Measurements from ENCODE around the gene TAOK1.
"Not testable (repeated sequence)": the region's sequence is repeated elsewhere in the genome, so short reads cannot be mapped to it uniquely, and the experiment has no call there.

Gene TAOK1

GRCh38 chr17:29473437-29473836 is 83.3 kb downstream of the TAOK1 start:
- not testable (repeated sequence) for H3K36me3 ChIP-seq (ENCODE audit: control insufficient read depth, insufficient read depth, low read length); H3K9ac ChIP-seq (ENCODE audit: low read length); H3K4me1 ChIP-seq (ENCODE audit: control insufficient read depth, insufficient read depth, low read length); H3K4me3 ChIP-seq (ENCODE audit: low read length); H3K27ac ChIP-seq (ENCODE audit: low read depth, low read length); H3K27me3 ChIP-seq (ENCODE audit: control insufficient read depth, insufficient read depth, low read length)

GRCh38 chr17:29474297-29474696 is 84.1 kb downstream of the TAOK1 start:
- H3K27me3 ChIP-seq (ENCODE audit: control insufficient read depth, insufficient read depth, low read length) = no peaks in the 10 kb centered on the region
- H3K27ac ChIP-seq (ENCODE audit: low read depth, low read length) = no peak overlapping the region
- H3K36me3 ChIP-seq (ENCODE audit: control insufficient read depth, insufficient read depth, low read length) = no peaks in the 10 kb centered on the region
- H3K9ac ChIP-seq (ENCODE audit: low read length) = no peak overlapping the region
- no peak overlapping the region for H3K4me3 ChIP-seq (ENCODE audit: low read length)
- H3K4me1 ChIP-seq (ENCODE audit: control insufficient read depth, insufficient read depth, low read length) = no peaks in the 10 kb centered on the region

GRCh38 chr17:29475891-29476290 is 85.7 kb downstream of the TAOK1 start:
- Histone ChIP-seq H3K36me3 (ENCODE audit: control insufficient read depth, insufficient read depth, low read length) (peaks cover 2% of the 10 kb centered on the region), H3K4me3 (ENCODE audit: low read length) (no peak overlapping the region), H3K4me1 (ENCODE audit: control insufficient read depth, insufficient read depth, low read length) (no peaks in the 10 kb centered on the region), H3K27ac (ENCODE audit: low read depth, low read length) (no peak overlapping the region), H3K27me3 (ENCODE audit: control insufficient read depth, insufficient read depth, low read length) (no peaks in the 10 kb centered on the region), H3K9ac (ENCODE audit: low read length) (no peak overlapping the region)

- not testable (repeated sequence) for H3K36me3 ChIP-seq (ENCODE audit: control insufficient read depth, insufficient read depth, low read length); H3K4me3 ChIP-seq (ENCODE audit: low read length); H3K27ac ChIP-seq (ENCODE audit: low read depth, low read length); H3K27me3 ChIP-seq (ENCODE audit: control insufficient read depth, insufficient read depth, low read length); H3K4me1 ChIP-seq (ENCODE audit: control insufficient read depth, insufficient read depth, low read length); H3K9ac ChIP-seq (ENCODE audit: low read length)
These were observed 90.2 kb downstream of the TAOK1 start for GRCh38 chr17:29480249-29480928.

DNA sequence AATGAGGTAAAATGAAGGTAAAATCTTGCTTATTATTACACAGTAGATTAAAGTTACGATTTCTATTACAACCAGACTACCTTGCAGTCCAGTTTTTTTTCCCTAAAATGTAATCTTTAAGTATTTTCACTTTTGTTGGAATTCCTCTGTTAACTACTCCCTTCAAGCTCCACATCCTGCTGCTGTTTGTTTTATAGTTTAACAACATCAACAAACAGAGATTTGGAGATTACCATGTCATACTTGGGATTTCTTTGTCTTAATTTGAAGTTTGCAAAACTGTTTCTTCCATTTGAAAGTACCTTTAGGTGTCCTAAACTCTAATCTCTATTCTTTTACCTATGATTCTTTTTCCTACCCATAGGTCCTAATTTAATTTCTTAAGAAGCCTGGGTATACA is 93.3 kb downstream of the TAOK1 start:
- no peak overlapping the region for H3K4me3 ChIP-seq (ENCODE audit: low read length)
- H3K9ac ChIP-seq (ENCODE audit: low read length) = no peak overlapping the region
- no peak overlapping the region for H3K27ac ChIP-seq (ENCODE audit: low read depth, low read length)

DNA sequence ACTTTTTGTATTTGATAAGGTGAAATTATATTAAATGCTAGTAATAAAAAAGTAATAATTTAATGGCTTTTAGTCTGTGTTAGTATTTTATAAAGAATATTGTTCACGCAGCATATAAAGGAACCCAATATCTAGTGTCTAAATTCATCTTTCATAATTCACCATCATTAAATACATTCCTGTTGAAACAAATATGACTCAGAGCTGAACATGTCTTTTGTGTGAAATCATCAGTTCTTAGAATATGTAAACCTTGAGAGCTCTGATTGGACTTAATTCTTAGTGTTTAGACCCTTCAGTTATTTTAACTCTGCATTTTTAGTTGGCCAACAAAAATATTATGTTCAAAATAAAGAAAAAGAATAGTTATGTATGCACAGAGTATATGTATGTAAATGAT is 104.8 kb downstream of the TAOK1 start:
- Histone ChIP-seq H3K4me3 (ENCODE audit: low read length) (no peak overlapping the region), H3K36me3 (ENCODE audit: control insufficient read depth, insufficient read depth, low read length) (peaks cover 3% of the 10 kb centered on the region), H3K27me3 (ENCODE audit: control insufficient read depth, insufficient read depth, low read length) (no peaks in the 10 kb centered on the region), H3K27ac (ENCODE audit: low read depth, low read length) (no peak overlapping the region), H3K9ac (ENCODE audit: low read length) (no peak overlapping the region), H3K4me1 (ENCODE audit: control insufficient read depth, insufficient read depth, low read length) (no peaks in the 10 kb centered on the region)

More for the DNA sequence above, 93.3 kb downstream of the TAOK1 start:
- Histone ChIP-seq H3K27me3 (ENCODE audit: control insufficient read depth, insufficient read depth, low read length) (no peaks in the 10 kb centered on the region), H3K36me3 (ENCODE audit: control insufficient read depth, insufficient read depth, low read length) (peaks cover 2% of the 10 kb centered on the region), H3K4me1 (ENCODE audit: control insufficient read depth, insufficient read depth, low read length) (no peaks in the 10 kb centered on the region)

DNA sequence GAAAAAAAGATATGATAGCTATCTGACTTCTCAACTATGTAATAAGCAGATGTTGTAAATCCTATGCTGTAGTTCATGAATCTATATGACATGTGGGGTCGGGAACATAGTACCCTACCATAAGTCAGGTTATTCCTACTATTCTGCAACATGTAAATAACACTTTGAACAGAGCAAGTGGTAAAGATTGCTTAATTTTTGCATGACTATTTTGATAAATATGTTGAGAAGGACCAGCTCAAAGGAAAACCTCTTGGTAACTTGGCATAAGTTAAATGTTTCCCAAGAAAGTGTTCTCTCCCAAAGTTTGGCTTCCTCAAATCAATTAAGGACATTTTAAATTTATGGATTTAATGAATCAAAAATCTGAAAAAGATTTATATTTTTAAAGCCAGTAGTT is 114.5 kb downstream of the TAOK1 start:
- peaks cover 7% of the 10 kb centered on the region for H3K36me3 ChIP-seq (ENCODE audit: control insufficient read depth, insufficient read depth, low read length)
- H3K4me3 ChIP-seq (ENCODE audit: low read length) = no peak overlapping the region
- H3K4me1 ChIP-seq (ENCODE audit: control insufficient read depth, insufficient read depth, low read length) = no peaks in the 10 kb centered on the region
- H3K27me3 ChIP-seq (ENCODE audit: control insufficient read depth, insufficient read depth, low read length) = no peaks in the 10 kb centered on the region
- no peak overlapping the region for H3K9ac ChIP-seq (ENCODE audit: low read length)
- no peak overlapping the region for H3K27ac ChIP-seq (ENCODE audit: low read depth, low read length)

GRCh38 chr17:29505836-29506235 is 115.7 kb downstream of the TAOK1 start:
- Histone ChIP-seq H3K4me3 (ENCODE audit: low read length) (no peak overlapping the region), H3K9ac (ENCODE audit: low read length) (no peak overlapping the region), H3K36me3 (ENCODE audit: control insufficient read depth, insufficient read depth, low read length) (peaks cover 7% of the 10 kb centered on the region), H3K27me3 (ENCODE audit: control insufficient read depth, insufficient read depth, low read length) (no peaks in the 10 kb centered on the region), H3K4me1 (ENCODE audit: control insufficient read depth, insufficient read depth, low read length) (no peaks in the 10 kb centered on the region), H3K27ac (ENCODE audit: low read depth, low read length) (no peak overlapping the region)

- Histone ChIP-seq H3K4me3 (ENCODE audit: low read length) (no peak overlapping the region), H3K9ac (ENCODE audit: low read length) (no peak overlapping the region), H3K27me3 (ENCODE audit: control insufficient read depth, insufficient read depth, low read length) (no peaks in the 10 kb centered on the region), H3K36me3 (ENCODE audit: control insufficient read depth, insufficient read depth, low read length) (peaks cover 4% of the 10 kb centered on the region), H3K27ac (ENCODE audit: low read depth, low read length) (no peak overlapping the region), H3K4me1 (ENCODE audit: control insufficient read depth, insufficient read depth, low read length) (no peaks in the 10 kb centered on the region)
These were observed 120.8 kb downstream of the TAOK1 start for GRCh38 chr17:29510953-29511352.

- Histone ChIP-seq H3K27me3 (ENCODE audit: control insufficient read depth, insufficient read depth, low read length) (no peaks in the 10 kb centered on the region), H3K4me3 (ENCODE audit: low read length) (no peak overlapping the region), H3K36me3 (ENCODE audit: control insufficient read depth, insufficient read depth, low read length) (peaks cover 17% of the 10 kb centered on the region), H3K4me1 (ENCODE audit: control insufficient read depth, insufficient read depth, low read length) (no peaks in the 10 kb centered on the region), H3K9ac (ENCODE audit: low read length) (no peak overlapping the region), H3K27ac (ENCODE audit: low read depth, low read length) (no peak overlapping the region)
These were observed 124.6 kb downstream of the TAOK1 start for GRCh38 chr17:29514792-29515191.

- Histone ChIP-seq H3K36me3 (ENCODE audit: control insufficient read depth, insufficient read depth, low read length) (peaks cover 17% of the 10 kb centered on the region), H3K4me3 (ENCODE audit: low read length) (no peak overlapping the region), H3K27me3 (ENCODE audit: control insufficient read depth, insufficient read depth, low read length) (no peaks in the 10 kb centered on the region), H3K9ac (ENCODE audit: low read length) (no peak overlapping the region), H3K4me1 (ENCODE audit: control insufficient read depth, insufficient read depth, low read length) (no peaks in the 10 kb centered on the region), H3K27ac (ENCODE audit: low read depth, low read length) (no peak overlapping the region)
These were observed 128.2 kb downstream of the TAOK1 start for GRCh38 chr17:29518359-29518758.

- no peak overlapping the region for H3K9ac ChIP-seq (ENCODE audit: low read length)
- no peak overlapping the region for H3K27ac ChIP-seq (ENCODE audit: low read depth, low read length)
- H3K4me3 ChIP-seq (ENCODE audit: low read length) = no peak overlapping the region
- peaks cover 3% of the 10 kb centered on the region for H3K36me3 ChIP-seq (ENCODE audit: control insufficient read depth, insufficient read depth, low read length)
- H3K4me1 ChIP-seq (ENCODE audit: control insufficient read depth, insufficient read depth, low read length) = no peaks in the 10 kb centered on the region
- no peaks in the 10 kb centered on the region for H3K27me3 ChIP-seq (ENCODE audit: control insufficient read depth, insufficient read depth, low read length)
These were observed 134.5 kb downstream of the TAOK1 start for GRCh38 chr17:29524692-29525091.

GRCh38 chr17:29526322-29526721 is 136.2 kb downstream of the TAOK1 start:
- Histone ChIP-seq H3K27me3 (ENCODE audit: control insufficient read depth, insufficient read depth, low read length) (no peaks in the 10 kb centered on the region), H3K36me3 (ENCODE audit: control insufficient read depth, insufficient read depth, low read length) (peaks cover 7% of the 10 kb centered on the region), H3K4me3 (ENCODE audit: low read length) (no peak overlapping the region), H3K4me1 (ENCODE audit: control insufficient read depth, insufficient read depth, low read length) (no peaks in the 10 kb centered on the region), H3K9ac (ENCODE audit: low read length) (no peak overlapping the region), H3K27ac (ENCODE audit: low read depth, low read length) (no peak overlapping the region)

Measured in rectal smooth muscle tissue (tissue), 1 donor.